DND-41 (cell line): ENCODE measurements around the gene SUSD6.

Experiments used
- CTCF ChIP-seq: IDR thresholded peaks from 2 replicates; pipeline ENCODE4 v1.5.1; 2012; ENCODE audit warnings: borderline replicate concordance, low read length, moderate library complexity, mild to moderate bottlenecking; ENCODE audit not compliant: poor library complexity, severe bottlenecking; ENCODE audit errors: extremely low read depth
- EZH2 ChIP-seq: IDR thresholded peaks from 3 replicates; pipeline ENCODE4 v1.6.1; 2012; ENCODE audit warnings: borderline replicate concordance, low read depth, mild to moderate bottlenecking, moderate library complexity, low read length, inconsistent platforms; ENCODE audit not compliant: severe bottlenecking

DNA sequence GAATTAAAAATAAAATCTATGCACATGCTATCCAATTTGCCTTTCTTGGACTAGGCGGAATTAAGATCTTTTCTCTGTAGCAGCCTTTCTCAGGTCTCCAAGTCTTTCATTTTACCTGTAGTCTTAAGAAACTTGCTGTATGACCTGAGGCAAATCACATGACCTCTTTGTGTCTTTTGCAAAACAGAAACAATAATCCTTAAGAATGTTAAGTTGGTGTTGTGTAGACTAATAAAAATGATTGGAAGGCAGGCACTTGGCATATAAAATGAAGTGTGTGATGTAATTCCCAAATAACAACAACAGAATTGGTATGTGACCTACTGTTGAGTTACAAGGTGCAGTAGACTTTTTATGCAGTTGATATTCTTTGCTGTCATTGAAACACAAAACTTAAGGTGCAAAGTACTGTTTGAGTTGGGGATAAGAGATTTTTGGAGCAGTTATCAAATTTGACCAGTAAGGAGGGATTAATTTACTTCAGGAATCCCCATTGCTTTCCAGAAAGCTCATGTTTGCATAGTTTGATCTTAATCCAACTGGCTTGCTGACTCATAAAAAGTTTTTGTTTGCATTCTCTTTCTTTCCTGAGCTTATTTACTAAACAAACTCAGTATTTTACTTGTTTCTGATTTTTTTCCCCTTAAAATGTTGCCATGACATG, 51.4 kb downstream of the SUSD6 start:
- TF ChIP-seq CTCF = no peak
- no peak for TF ChIP-seq EZH2
